NCI-H1436 (cell line): ENCODE results near the gene PDE6D.

ENCODE experiments used
- DNase-seq: peaks from one replicate; lab custom pipeline; 2025; lab: John Stamatoyannopoulos, UW

The PDE6D gene

GRCh38 chr2:231706731-231707624 is 74.1 kb downstream of the PDE6D start:
- peak; percentile 96 for DNase-seq

DNA sequence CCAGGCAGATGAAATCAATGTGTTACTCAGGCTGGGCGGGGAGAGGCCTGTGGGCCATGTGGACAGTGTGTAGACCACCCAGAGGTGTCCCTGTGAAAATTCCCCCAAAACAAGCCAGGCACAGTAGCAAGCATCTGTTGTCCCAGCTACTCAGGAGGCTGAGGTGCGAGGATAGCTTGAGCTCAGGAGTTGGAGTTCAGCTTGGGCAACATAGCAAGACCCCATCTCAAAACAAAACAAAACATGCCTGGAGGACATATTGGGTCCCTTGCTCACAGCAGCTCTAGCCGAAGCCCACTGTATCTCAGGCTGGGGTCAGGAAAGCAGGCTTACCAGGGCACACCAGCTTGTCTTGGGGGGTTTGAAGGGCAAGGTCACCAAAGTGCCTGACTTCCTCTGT is 77.1 kb downstream of the PDE6D start:
- no peak for DNase-seq

GRCh38 chr2:231701456-231702373 is 79.4 kb downstream of the PDE6D start:
- DNase-seq: no peak

DNA sequence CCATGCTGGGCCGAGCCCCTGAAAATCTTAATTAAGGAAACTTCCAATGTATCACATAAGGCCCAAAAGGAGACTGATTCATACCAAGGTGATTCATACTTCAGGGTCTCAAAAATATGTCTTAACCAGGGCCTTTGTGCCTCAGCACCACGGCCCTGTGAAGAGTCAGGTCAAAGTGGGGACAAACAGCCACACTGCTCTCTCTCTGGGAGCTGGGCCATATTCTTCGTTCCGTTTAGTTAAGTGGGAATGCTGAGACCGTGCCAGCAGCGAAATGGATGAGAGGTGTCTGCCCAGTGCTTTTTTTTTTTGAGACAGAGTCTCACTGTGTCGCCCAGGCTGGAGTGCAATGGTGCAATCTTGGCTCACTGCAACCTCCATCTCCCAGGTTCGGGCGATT is 82.1 kb downstream of the PDE6D start:
- no peak for DNase-seq

- no peak for DNase-seq
Observed at GRCh38 chr2:231696004-231696367, 85.1 kb downstream of the PDE6D start.

DNA sequence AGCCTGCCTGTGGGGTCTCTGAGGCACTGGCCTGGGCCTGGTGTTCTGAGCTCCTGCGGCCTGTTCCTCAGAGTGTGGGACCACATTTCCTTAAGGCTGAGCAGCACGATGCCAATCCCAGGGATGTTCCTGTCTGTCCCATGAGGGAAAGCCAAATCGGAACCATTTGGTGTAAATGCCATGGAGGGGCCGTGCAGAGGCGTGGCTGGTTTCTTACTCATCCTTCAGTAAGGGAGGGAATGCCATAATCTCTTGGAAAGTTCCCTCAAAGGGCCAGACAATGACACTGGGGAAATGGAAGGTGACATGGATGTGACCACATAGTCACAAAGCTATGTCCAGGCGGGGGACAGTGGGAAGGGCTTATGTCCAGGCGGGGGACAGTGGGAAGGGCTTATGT is 87.1 kb downstream of the PDE6D start:
- no peak for DNase-seq

GRCh38 chr2:231692847-231693246 is 88.2 kb downstream of the PDE6D start:
- DNase-seq: no peak

- DNase-seq: no peak
Observed at GRCh38 chr2:231691251-231691772, 89.8 kb downstream of the PDE6D start.

- DNase-seq: no peak
Observed at GRCh38 chr2:231689124-231689893, 91.8 kb downstream of the PDE6D start.

DNA sequence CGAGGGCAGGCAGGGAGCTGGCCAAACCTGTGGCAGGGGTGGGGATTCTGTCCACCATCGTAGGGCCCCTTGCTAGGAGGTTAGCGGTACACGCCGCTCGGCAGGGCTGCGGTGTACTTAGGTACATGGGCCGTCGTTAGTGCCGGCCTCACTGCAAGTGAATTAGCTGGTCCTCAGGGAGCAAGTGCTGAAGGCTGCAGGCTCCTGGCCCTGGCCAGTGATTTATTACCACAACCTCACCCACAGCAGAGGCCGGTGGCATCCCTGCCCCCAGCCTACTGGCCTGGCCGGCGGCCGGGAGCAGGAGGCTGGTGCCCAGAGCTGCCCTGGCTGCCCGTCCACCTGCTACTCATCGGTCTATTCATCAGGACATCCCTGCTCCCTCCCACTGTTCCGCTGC is 92.4 kb downstream of the PDE6D start:
- no peak for DNase-seq

- DNase-seq: no peak
Observed at GRCh38 chr2:231687961-231688360, 93.1 kb downstream of the PDE6D start.

GRCh38 chr2:231687133-231687852 is 93.8 kb downstream of the PDE6D start:
- no peak for DNase-seq

GRCh38 chr2:231686192-231687100 is 94.6 kb downstream of the PDE6D start:
- no peak for DNase-seq

DNA sequence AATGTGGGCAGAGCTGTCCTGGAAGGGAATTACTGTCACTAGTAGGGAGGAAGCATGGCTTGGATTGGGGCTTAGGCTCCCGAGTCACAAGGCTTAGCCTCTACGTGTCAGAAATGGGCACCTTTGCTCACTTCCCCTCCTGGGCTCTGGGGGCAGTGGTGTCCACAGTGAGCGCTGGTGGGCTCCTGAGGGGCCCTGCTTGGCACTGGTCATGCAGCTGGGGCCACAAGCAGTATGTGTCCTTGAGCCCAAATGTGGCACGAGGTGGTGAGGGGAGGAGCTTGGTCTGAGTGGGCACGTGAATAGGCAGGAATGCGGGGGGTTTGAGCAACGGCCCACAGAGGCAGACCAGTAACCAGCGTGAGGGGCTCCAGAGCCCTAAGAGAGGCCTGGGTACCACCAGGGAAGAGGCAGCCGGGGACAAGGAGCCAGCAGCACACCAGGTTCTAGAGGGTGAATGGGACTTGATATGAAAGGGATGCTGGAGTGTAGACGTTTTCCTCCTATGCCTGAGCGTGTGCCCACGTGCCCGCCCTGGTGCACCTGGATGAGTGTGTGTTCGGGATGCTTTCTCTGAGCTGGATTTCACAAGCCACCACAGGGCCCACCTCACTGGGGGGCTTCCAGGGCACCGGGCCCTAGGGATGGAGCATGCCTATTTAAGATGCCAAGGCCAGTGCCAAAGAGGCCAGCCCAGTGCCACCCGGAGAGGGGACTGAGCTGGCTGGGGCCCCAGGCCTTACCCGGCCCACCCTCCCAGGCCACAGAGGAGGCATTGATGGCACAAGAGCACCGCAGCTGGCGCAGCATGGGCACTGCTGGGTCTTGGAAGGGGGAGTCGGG is 95.5 kb downstream of the PDE6D start:
- no peak for DNase-seq

DNA sequence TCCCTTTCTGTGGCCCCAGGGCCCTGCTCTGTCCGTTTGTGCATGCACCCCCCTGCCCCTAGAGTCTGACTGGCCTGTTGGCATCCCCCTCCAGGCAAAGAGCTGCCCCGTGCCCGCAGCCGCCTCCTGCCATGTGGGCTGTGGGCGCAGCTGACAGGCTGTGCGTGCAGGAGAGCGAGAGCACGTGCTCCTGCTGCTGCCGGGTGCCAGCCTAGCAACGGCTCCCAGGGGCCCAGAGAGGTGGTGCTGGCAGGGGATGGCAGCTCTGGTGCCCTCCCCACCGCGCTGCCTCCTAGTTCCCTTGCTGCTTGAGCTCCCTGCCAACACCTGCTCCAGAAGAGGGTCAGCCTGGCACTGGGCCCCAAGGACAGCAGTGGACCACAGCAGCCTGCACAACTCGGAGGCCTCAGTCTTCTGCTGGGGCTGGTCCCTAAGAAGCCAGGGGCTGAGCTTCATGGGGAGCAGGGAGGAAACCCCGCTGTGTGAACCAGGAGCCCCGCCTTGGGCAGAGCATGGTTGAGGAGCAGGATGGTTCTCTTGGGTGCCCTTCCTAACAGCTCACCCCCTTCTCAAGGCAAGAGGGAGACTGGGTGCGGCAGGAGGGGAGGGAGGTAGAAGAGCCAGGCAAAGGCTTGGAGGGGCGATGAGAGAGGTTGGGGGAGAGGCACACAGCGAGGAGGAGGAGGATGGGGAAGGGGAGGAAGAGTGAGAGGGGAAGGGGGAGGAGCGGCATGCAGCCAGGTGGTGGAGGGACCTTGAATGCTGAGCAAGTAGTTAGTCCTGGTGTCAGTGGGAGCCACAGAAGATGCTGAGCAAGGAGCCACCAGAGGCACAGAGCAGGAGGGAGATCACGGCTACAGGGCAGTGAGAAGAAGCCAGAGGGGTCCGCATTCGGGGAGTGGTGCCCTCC is 96.5 kb downstream of the PDE6D start:
- DNase-seq: peak; percentile 79

DNA sequence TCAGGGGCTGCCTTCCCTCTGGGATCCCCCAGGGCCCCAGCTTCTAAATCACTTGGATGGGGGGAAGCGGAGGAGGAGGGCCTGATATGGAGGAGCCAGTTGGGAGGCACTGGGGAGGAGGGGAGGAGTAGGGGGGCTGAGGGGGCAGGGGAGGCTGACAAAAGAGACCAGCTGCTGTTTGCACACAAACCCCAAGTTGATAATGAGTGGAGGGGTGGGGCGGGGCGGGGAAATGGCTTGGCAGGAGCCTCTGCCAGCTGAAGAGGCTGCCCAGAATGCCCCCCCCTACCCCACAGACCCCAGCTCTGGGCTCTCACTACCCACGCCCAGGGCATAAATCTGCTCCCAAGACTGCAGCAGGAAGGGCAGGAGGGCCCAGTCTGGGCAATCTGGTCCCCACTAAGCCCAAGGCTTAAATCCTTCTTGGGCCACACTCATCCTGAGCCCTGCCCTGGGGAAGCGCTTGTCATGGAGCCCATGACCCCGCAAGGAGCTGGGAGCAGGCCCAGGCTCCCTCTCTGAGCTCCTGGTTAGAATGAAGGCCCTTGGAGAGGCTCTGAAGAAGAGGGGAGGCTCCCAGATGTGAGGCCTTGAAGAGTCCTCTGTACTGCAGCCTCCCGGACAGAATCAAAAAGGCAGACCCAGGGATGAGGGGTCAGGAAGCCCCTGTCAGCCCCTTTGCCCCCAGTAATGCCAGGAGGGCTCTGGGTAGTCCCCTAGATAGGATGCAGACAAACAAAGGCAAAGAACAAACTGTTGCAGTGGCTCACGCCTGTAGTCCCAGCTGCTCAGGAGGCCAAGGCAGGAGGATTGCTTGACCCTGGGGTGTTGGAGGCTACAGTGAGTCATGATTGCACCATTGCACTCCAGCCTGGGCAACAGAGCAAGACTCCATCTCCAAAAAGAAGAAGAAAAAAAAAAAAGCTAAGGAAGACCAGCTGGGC is 97.5 kb downstream of the PDE6D start:
- DNase-seq: peak; percentile 81
